Endodermal cell (in vitro differentiated cells): ENCODE data around the gene RBBP9. TPM values are rescaled to one million over a fixed set of nuclear protein-coding genes. Genes with fewer than 3 reads are reported as not detected.

Experiments
- DNase-seq: peaks from one replicate; pipeline ENCODE4 v3.0.0-alpha.2; 2017
- H3K27ac ChIP-seq: 2 replicates; pipeline ENCODE4 v1.5.1; 2013; ENCODE audit warnings: mild to moderate bottlenecking, low read depth, low read length, moderate library complexity
- H3K27me3 ChIP-seq: 2 replicates; pipeline ENCODE4 v1.6.1; 2013; ENCODE audit warnings: mild to moderate bottlenecking, low read length, moderate library complexity; ENCODE audit not compliant: insufficient read depth, control insufficient read depth, poor library complexity, severe bottlenecking
- H3K36me3 ChIP-seq: 2 replicates; pipeline ENCODE4 v1.7.0; 2013; ENCODE audit warnings: mild to moderate bottlenecking, low read length, moderate library complexity; ENCODE audit not compliant: control insufficient read depth, insufficient read depth
- H3K4me1 ChIP-seq: one replicate; pipeline ENCODE4 v1.7.0; 2013; ENCODE audit warnings: low read length; ENCODE audit not compliant: control insufficient read depth, insufficient read depth
- H3K4me3 ChIP-seq: 2 replicates; pipeline ENCODE4 v1.5.1; 2013; ENCODE audit warnings: mild to moderate bottlenecking, low read length, moderate library complexity
- H3K9ac ChIP-seq: 2 replicates; pipeline ENCODE4 v1.6.1; 2013; ENCODE audit warnings: mild to moderate bottlenecking, low read length, moderate library complexity; ENCODE audit not compliant: poor library complexity, severe bottlenecking; ENCODE audit errors: extremely low read depth
- H3K9me3 ChIP-seq: 2 replicates; pipeline ENCODE4 v1.6.1; 2013; ENCODE audit warnings: mild to moderate bottlenecking, low read length, moderate library complexity; ENCODE audit not compliant: control insufficient read depth
- H3K27ac Mint-ChIP-seq: 2 replicates; pipeline ENCODE4 v1.8.0; 2020; ENCODE audit warnings: mixed read lengths
- H3K27me3 Mint-ChIP-seq: 2 replicates; pipeline ENCODE4 v1.8.0; 2021; ENCODE audit warnings: mild to moderate bottlenecking, mixed read lengths; ENCODE audit not compliant: insufficient read depth
- H3K36me3 Mint-ChIP-seq: 2 replicates; pipeline ENCODE4 v1.8.0; 2020; ENCODE audit warnings: low read depth, mixed read lengths
- H3K4me1 Mint-ChIP-seq: 2 replicates; pipeline ENCODE4 v1.8.0; 2020; ENCODE audit warnings: mixed read lengths
- H3K4me3 Mint-ChIP-seq: 2 replicates; pipeline ENCODE4 v1.8.0; 2020; ENCODE audit warnings: mild to moderate bottlenecking, moderate library complexity, mixed read lengths
- H3K9me3 Mint-ChIP-seq: 2 replicates; pipeline ENCODE4 v1.8.0; 2020; ENCODE audit warnings: mild to moderate bottlenecking, mixed read lengths
- WGBS, 2 experiments: methylation state at CpG; one replicate each; pipeline versions ENCODE4 v1.1.5 to v1.1.7; 2013; ENCODE audit warnings: missing lambda C conversion rate in 2 of 2, mixed read lengths in 1 of 2; ENCODE audit not compliant: insufficient coverage in 1 of 2, insufficient read length in 1 of 2; 5-methylcytosine and 5-hydroxymethylcytosine counted together
- total RNA-seq, 2 donors: library from RNA; stranded (reverse); fragmentation: NEBNext Ultra II Directional in 1 of 2; extraction: Animal tissue kit (Norgen Biotek cat#: 25700) in 1 of 2; gene quantifications; 2 replicates in 1 of 2; 3 replicates in 1 of 2; pipeline ENCODE4 v1.2.1, GENCODE V29; 2021
- TF ChIP-seq, protein P1 (sequence below): fragments of 200-600 bp; sonication (generic); conservative IDR thresholded peaks from 2 replicates; pipeline ENCODE4 v1.5.0; 2021; ENCODE audit warnings: antibody characterized with exemption, mild to moderate bottlenecking

Gene RBBP9
- total RNA-seq, 2 donors from 2014 or later, result 19.3 to 24.8 TPM

- WGBS, 2 experiments, result 85% methylated on average over 2 of the region's 3 CpGs; no CpG with 5 or more reads in 1 of the 2 experiments
- H3K4me3 Mint-ChIP-seq, result no peak overlapping the region
- H3K4me1 Mint-ChIP-seq, result no peaks in the 10 kb centered on the region
- Histone ChIP-seq H3K9me3 (peaks cover 13% of the 10 kb centered on the region), H3K4me3 (no peak overlapping the region), H3K27ac (no peak overlapping the region), H3K9ac (no peak overlapping the region), H3K27me3 (no peaks in the 10 kb centered on the region), H3K36me3 (peaks cover 5% of the 10 kb centered on the region), H3K4me1 (no peaks in the 10 kb centered on the region)
- no peak overlapping the region for H3K27ac Mint-ChIP-seq
- peaks cover 15% of the 10 kb centered on the region for H3K9me3 Mint-ChIP-seq
- DNase-seq, result no peak
- peaks cover 2% of the 10 kb centered on the region for H3K27me3 Mint-ChIP-seq
- TF ChIP-seq, protein P1, sequence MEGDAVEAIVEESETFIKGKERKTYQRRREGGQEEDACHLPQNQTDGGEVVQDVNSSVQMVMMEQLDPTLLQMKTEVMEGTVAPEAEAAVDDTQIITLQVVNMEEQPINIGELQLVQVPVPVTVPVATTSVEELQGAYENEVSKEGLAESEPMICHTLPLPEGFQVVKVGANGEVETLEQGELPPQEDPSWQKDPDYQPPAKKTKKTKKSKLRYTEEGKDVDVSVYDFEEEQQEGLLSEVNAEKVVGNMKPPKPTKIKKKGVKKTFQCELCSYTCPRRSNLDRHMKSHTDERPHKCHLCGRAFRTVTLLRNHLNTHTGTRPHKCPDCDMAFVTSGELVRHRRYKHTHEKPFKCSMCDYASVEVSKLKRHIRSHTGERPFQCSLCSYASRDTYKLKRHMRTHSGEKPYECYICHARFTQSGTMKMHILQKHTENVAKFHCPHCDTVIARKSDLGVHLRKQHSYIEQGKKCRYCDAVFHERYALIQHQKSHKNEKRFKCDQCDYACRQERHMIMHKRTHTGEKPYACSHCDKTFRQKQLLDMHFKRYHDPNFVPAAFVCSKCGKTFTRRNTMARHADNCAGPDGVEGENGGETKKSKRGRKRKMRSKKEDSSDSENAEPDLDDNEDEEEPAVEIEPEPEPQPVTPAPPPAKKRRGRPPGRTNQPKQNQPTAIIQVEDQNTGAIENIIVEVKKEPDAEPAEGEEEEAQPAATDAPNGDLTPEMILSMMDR, result no peak
- no peaks in the 10 kb centered on the region for H3K36me3 Mint-ChIP-seq
These were observed 40.4 kb downstream of the RBBP9 start for GRCh38 chr20:18456600-18456999.

GRCh38 chr20:18443886-18444285 is 53.1 kb downstream of the RBBP9 start:
- Histone ChIP-seq H3K4me3 (no peak overlapping the region), H3K9me3 (no peaks in the 10 kb centered on the region), H3K27me3 (no peaks in the 10 kb centered on the region), H3K9ac (no peak overlapping the region), H3K27ac (no peak overlapping the region), H3K4me1 (no peaks in the 10 kb centered on the region), H3K36me3 (no peaks in the 10 kb centered on the region)
- Mint-ChIP-seq H3K9me3 (no peaks in the 10 kb centered on the region), H3K36me3 (peaks cover 9% of the 10 kb centered on the region), H3K27ac (no peak overlapping the region), H3K4me1 (no peaks in the 10 kb centered on the region), H3K4me3 (no peak overlapping the region), H3K27me3 (no peaks in the 10 kb centered on the region)
- TF ChIP-seq, protein P1, result no peak
- DNase-seq, result no peak
- 78 to 88% methylated on average over 4 of the region's 4 CpGs for WGBS, 2 experiments

GRCh38 chr20:18440403-18440802 is 56.6 kb downstream of the RBBP9 start:
- DNase-seq, result no peak

More at GRCh38 chr20:18440403-18440802, 56.6 kb downstream of the RBBP9 start:
- no peaks in the 10 kb centered on the region for H3K36me3 ChIP-seq
- no peak overlapping the region for H3K4me3 ChIP-seq
- TF ChIP-seq, protein P1, result no peak
- Mint-ChIP-seq H3K27ac (no peak overlapping the region), H3K27me3 (no peaks in the 10 kb centered on the region), H3K4me3 (no peak overlapping the region), H3K9me3 (no peaks in the 10 kb centered on the region), H3K4me1 (no peaks in the 10 kb centered on the region), H3K36me3 (no peaks in the 10 kb centered on the region)
- H3K9ac ChIP-seq, result no peak overlapping the region
- H3K9me3 ChIP-seq, result no peaks in the 10 kb centered on the region
- H3K4me1 ChIP-seq, result no peaks in the 10 kb centered on the region
- no peaks in the 10 kb centered on the region for H3K27me3 ChIP-seq
- 0% methylated on average over 1 of the region's 1 CpG for WGBS, 2 experiments
- H3K27ac ChIP-seq, result no peak overlapping the region
